Measurements from ENCODE around the gene WNT7A. TPM values are rescaled to one million over a fixed set of nuclear protein-coding genes. Genes with fewer than 3 reads are reported as not detected.

Gene WNT7A
- total and polyA plus RNA-seq, 2 donors (not counting 1 experiment from before 2014, with no cell fraction given) = not detected

DNA sequence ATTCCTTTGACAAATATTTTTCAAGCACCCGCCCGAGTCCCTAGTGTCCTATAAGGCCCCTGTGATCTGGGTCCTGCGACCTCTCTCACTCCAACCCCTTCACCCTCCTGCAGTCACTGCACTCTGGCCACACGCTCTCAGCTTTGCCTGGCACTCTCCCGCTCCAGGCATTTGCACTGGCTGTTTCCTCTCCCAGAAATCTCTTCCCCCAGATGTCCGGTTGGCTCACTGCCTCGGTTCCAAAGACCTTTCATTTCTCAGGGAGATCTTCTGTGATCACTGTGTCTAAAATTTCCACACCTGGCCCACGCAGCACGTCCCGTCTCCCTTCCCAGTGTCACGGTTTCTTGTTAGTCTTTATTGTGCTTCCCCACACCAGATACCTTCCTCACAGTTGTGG, 97.4 kb downstream of the WNT7A start:
- no peak for DNase-seq
- Mint-ChIP-seq H3K4me1 (no peaks in the 10 kb centered on the region), H3K27me3 (peaks cover 33% of the 10 kb centered on the region), H3K9me3 (ENCODE audit: insufficient read depth) (no peaks in the 10 kb centered on the region), H3K4me3 (no peak overlapping the region), H3K27ac (no peak overlapping the region)
- ChIA-PET POLR2A (no interaction called here), CTCF (no interaction called here)
- 19% methylated on average over 10 of the region's 11 CpGs for WGBS (ENCODE audit: insufficient coverage)
- H3K36me3 ChIP-seq (replicated peaks in 1 of 2; ENCODE audit: control extremely low read depth in 1 of 2, control insufficient read depth in 1 of 2, extremely low read depth in 1 of 2, insufficient read depth in 2 of 2, low read length in 1 of 2) = no peaks in the 10 kb centered on the region
- no peaks in the 10 kb centered on the region for H3K4me1 ChIP-seq (ENCODE audit: control insufficient read depth in 2 of 2, insufficient read depth in 2 of 2, low read length in 2 of 2)
- intact Hi-C loops (cut with micrococcal nuclease) = no loop called here
- no peak overlapping the region for H3K27ac ChIP-seq (ENCODE audit: low read length in 2 of 2)
- H3K9ac ChIP-seq (ENCODE audit: low read length) = no peak overlapping the region
- no peak overlapping the region for H3K4me3 ChIP-seq (ENCODE audit: control extremely low read depth in 1 of 5, extremely low read depth in 1 of 5, insufficient read depth in 1 of 5, low read depth in 2 of 5, low read length in 4 of 5)
- ATAC-seq (ENCODE audit: low read depth) = no peak
- no peaks in the 10 kb centered on the region for H4K20me1 ChIP-seq (ENCODE audit: control insufficient read depth, insufficient read depth, low read length, poor library complexity, severe bottlenecking)
- no peaks in the 10 kb centered on the region for H3K27me3 ChIP-seq (replicated peaks in 1 of 4; ENCODE audit: control extremely low read depth in 1 of 4, control insufficient read depth in 3 of 4, insufficient read depth in 4 of 4, low read length in 3 of 4)
- no peaks in the 10 kb centered on the region for H3K9me3 ChIP-seq (ENCODE audit: control extremely low read depth in 1 of 3, control insufficient read depth in 2 of 3, insufficient read depth in 1 of 3, low read length in 2 of 3)
- no peak overlapping the region for H3K4me2 ChIP-seq (replicated peaks; ENCODE audit: low read depth, low read length, poor library complexity, severe bottlenecking)
- no peak overlapping the region for H2AFZ ChIP-seq (ENCODE audit: insufficient read depth, low read depth, low read length, poor library complexity, severe bottlenecking)
- no peaks in the 10 kb centered on the region for H3K79me2 ChIP-seq (ENCODE audit: control insufficient read depth, insufficient read depth, low read length)
- no peak for TF ChIP-seq EZH2 (IDR thresholded peaks at IDR 0.05; ENCODE audit: borderline replicate concordance, insufficient read depth, low read depth, low read length, poor library complexity, severe bottlenecking)
- TF ChIP-seq, protein P1, sequence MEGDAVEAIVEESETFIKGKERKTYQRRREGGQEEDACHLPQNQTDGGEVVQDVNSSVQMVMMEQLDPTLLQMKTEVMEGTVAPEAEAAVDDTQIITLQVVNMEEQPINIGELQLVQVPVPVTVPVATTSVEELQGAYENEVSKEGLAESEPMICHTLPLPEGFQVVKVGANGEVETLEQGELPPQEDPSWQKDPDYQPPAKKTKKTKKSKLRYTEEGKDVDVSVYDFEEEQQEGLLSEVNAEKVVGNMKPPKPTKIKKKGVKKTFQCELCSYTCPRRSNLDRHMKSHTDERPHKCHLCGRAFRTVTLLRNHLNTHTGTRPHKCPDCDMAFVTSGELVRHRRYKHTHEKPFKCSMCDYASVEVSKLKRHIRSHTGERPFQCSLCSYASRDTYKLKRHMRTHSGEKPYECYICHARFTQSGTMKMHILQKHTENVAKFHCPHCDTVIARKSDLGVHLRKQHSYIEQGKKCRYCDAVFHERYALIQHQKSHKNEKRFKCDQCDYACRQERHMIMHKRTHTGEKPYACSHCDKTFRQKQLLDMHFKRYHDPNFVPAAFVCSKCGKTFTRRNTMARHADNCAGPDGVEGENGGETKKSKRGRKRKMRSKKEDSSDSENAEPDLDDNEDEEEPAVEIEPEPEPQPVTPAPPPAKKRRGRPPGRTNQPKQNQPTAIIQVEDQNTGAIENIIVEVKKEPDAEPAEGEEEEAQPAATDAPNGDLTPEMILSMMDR (IDR thresholded peaks at IDR 0.05) = no peak

DNA sequence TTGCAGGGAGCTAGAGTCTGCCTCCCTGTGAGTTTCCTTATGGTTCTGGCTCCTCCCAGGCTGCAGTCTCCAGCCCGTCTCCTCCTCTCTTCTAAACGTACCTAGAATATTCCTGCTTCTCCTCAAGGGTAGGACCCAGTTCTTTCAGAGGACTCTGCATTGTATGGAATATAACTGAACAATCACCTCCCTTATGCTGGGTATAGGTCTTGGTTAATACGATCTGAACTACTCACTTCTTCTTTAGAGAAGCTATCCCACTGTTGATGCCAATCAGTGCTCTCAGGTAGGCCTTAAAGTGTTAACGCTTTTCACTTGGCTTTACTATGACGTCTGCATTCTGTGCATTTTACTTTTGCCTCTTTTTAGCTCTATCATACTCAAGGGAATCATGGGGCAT, 98.5 kb downstream of the WNT7A start:
- Histone ChIP-seq H3K27ac (ENCODE audit: low read length in 2 of 2) (no peak overlapping the region), H4K20me1 (ENCODE audit: control insufficient read depth, insufficient read depth, low read length, poor library complexity, severe bottlenecking) (no peaks in the 10 kb centered on the region), H3K9me3 (ENCODE audit: control extremely low read depth in 1 of 3, control insufficient read depth in 2 of 3, insufficient read depth in 1 of 3, low read length in 2 of 3) (no peaks in the 10 kb centered on the region), H3K4me2 (replicated peaks; ENCODE audit: low read depth, low read length, poor library complexity, severe bottlenecking) (no peak overlapping the region), H2AFZ (ENCODE audit: insufficient read depth, low read depth, low read length, poor library complexity, severe bottlenecking) (no peak overlapping the region), H3K4me1 (ENCODE audit: control insufficient read depth in 2 of 2, insufficient read depth in 2 of 2, low read length in 2 of 2) (no peaks in the 10 kb centered on the region), H3K36me3 (replicated peaks in 1 of 2; ENCODE audit: control extremely low read depth in 1 of 2, control insufficient read depth in 1 of 2, extremely low read depth in 1 of 2, insufficient read depth in 2 of 2, low read length in 1 of 2) (no peaks in the 10 kb centered on the region), H3K79me2 (ENCODE audit: control insufficient read depth, insufficient read depth, low read length) (no peaks in the 10 kb centered on the region), H3K4me3 (ENCODE audit: control extremely low read depth in 1 of 5, extremely low read depth in 1 of 5, insufficient read depth in 1 of 5, low read depth in 2 of 5, low read length in 4 of 5) (no peak overlapping the region), H3K27me3 (replicated peaks in 1 of 4; ENCODE audit: control extremely low read depth in 1 of 4, control insufficient read depth in 3 of 4, insufficient read depth in 4 of 4, low read length in 3 of 4) (peaks cover 0 to 1% (median 0%) of the 10 kb centered on the region in 4 experiments), H3K9ac (ENCODE audit: low read length) (no peak overlapping the region)
- Mint-ChIP-seq H3K9me3 (ENCODE audit: insufficient read depth) (no peaks in the 10 kb centered on the region), H3K27me3 (peaks cover 26% of the 10 kb centered on the region), H3K27ac (no peak overlapping the region), H3K4me3 (no peak overlapping the region), H3K4me1 (no peaks in the 10 kb centered on the region)
- intact Hi-C loops (cut with micrococcal nuclease) = no loop called here
- no peak for DNase-seq
- WGBS (ENCODE audit: insufficient coverage) = 95% methylated on average over 2 of the region's 5 CpGs
- POLR2A ChIA-PET = no interaction called here
- TF ChIP-seq, protein P1 (IDR thresholded peaks at IDR 0.05) = no peak
- TF ChIP-seq EZH2 (IDR thresholded peaks at IDR 0.05; ENCODE audit: borderline replicate concordance, insufficient read depth, low read depth, low read length, poor library complexity, severe bottlenecking) = no peak
- CTCF ChIA-PET = no interaction called here
- no peak for ATAC-seq (ENCODE audit: low read depth)

Data from B cell (primary cell).